NK-92 (cell line): ENCODE results near the gene EIF6.
"Not testable (repeated sequence)": the region's sequence is repeated elsewhere in the genome, so short reads cannot be mapped to it uniquely, and the experiment has no call there.

Experiments
- DNase-seq: peaks from one replicate; lab custom pipeline; 2025; ENCODE audit not compliant: unreplicated experiment; lab: John Stamatoyannopoulos, UW

EIF6 gene

GRCh38 chr20:35262731-35263531, 21.6 kb downstream of the EIF6 start:
- DNase-seq = not testable (repeated sequence)

GRCh38 chr20:35262321-35262720, 22.3 kb downstream of the EIF6 start:
- not testable (repeated sequence) for DNase-seq

DNA sequence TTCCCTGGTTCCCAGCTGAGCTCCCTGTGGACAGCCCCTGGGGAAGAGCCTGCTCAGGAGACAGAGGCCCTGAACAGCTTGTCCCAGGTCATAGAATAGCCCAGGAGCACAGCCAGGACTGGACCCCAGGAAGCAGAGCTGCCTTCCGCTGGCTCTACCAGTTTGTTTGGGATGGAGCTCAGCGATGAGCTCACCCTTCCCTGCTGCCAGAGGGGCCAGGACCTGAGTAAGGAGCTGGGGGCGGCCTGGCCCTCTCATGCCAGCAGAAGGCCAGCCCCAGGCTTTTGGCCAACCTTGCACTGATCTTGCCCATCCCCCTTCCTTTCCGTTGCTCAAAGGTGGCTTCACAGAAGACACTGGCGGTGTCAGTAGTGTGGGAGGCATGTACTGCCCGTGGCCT, 24.1 kb downstream of the EIF6 start:
- DNase-seq = no peak

DNA sequence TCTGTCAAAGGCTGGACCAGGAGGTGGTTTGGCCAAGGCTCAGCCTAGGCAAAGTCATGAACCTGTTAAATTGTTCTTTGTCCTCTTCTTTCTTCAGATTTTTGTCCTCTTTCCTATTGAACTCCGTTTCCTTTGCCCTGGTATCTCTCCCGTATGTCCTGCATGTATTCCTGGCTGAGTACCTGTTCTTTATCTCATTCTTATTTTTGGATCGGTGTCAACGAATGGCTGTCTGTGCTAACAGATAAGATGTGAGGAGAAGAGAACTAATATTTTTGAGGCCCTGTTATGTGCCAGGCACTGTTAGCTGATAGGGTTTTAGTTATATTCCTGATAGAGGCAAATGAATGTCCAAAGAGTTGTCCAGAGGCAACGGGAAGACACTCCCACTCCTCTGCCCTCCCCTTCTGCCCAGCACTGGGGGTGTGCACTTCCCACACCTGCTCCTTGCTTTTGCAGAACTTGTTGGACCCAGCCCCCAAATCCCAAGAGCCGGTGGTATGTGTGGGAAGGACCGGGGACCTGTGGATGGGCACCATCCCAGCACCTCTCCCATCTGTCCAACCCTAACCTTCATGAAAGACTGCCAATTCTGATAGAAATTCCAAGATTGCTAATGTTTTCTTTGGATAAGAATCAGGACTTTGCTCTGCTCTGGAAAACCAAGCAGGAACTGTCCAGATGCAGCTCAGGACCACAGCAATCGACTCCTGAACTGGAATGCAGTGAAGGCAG, 27.2 kb downstream of the EIF6 start:
- DNase-seq = no peak

GRCh38 chr20:35254448-35254999, 30.0 kb downstream of the EIF6 start:
- no peak for DNase-seq

DNA sequence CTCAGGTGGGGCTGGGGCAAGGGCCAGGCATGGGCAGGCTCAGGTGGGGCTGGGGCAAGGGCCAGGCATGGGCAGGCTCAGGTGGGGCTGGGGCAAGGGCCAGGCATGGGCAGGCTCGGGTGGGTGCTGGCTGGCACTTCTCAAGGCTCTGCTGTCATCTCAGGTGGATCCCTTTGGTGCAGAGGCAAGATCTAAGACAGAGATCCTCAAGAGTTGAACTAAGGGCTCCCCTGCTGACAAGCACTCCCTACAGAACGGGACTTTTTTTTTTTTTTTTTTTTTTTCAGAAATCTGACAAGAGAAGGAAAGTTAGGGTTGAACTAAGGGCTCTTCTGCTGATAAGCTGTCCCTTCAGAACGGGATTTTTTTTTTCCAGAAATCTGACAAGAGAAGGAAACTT, 31.6 kb downstream of the EIF6 start:
- DNase-seq = no peak

GRCh38 chr20:35252598-35252997, 32.0 kb downstream of the EIF6 start:
- DNase-seq = not testable (repeated sequence)

- no peak for DNase-seq
Measured at GRCh38 chr20:35252037-35252461, 32.5 kb downstream of the EIF6 start.

- no peak for DNase-seq
Measured at GRCh38 chr20:35251613-35251940, 33.0 kb downstream of the EIF6 start.

DNA sequence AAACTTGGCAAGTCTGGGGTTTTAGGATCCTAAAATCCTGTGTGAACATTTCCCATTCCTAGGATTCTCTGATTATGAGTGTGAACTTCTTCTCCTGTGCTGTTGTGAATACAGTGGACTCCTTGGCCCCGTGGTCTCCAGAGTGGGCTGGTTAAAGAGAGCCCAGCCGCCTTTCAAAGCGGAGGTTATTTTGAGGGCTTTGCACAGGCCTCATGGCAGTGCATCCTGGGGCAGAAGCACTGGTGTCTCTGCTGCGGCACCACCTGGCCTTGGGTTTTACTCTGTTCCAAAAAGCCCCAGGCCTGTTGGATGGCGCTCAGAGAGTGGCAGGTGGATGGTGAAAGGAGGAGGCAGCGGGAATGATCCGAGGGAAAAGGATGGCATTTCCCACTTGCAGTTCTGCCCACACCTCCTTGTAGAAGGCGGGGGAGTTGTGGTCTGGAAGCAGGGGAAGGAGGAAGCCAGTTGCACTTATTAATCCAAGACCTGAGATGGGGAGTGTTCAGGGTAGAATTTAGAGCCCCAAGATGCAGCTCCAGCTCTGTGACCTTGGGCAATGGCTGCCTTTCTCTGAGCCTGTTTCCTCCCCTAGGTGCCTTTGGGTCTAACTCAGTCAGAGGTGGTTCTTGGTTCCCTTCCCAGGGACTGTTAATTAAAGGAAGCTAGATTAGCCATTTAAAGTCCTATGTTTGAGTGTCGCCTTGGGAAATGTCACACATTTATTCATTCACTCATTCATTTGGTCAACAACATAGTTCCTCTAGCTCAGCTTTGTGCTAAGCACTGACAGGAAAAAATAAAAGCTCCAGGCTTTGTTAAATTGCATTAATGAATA, 35.7 kb downstream of the EIF6 start:
- no peak for DNase-seq

GRCh38 chr20:35246723-35247122, 37.8 kb downstream of the EIF6 start:
- no peak for DNase-seq

- DNase-seq = no peak
Measured at GRCh38 chr20:35243986-35244385, 40.6 kb downstream of the EIF6 start.

DNA sequence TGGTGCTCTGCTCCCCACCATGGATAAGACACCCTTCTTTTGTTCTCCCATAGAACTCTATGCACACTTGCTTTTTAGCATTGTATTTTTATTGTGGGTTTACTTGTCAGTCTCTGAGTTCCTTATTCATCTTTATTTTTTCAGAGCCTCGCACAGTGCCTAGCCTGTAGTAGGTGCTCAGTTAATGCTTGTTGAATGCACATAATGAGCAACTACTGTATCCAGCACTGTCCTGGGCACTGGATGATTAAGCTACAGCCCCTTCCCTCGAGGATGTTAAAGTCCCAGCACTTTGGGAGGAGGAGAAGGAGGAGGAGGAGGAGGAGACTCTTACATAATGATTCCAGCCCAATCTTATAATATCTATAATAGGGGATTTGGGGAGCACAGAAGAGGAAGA, 41.3 kb downstream of the EIF6 start:
- no peak for DNase-seq

DNA sequence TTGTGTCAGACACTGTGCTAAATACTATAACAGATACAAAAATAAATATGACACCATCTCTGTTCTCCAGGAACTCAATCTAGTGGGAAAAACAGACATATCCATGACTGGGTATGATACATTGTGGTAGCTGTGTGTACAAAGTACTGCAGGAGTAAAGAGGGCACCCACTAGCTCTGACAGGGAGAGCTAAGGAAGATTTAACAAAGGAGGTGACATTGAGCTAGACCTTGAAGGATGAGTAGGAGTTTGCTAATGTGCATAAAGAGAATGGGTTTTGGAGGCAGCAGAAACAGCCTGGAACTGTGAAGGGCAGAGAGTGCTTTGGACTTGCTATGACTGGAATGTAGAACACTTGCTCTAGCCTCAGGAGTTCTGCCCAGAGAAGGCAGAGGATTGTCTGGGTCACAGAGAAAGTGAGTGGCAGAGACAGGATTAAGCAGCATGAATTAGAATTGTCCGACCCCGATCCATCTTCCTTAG, 43.7 kb downstream of the EIF6 start:
- no peak for DNase-seq

DNA sequence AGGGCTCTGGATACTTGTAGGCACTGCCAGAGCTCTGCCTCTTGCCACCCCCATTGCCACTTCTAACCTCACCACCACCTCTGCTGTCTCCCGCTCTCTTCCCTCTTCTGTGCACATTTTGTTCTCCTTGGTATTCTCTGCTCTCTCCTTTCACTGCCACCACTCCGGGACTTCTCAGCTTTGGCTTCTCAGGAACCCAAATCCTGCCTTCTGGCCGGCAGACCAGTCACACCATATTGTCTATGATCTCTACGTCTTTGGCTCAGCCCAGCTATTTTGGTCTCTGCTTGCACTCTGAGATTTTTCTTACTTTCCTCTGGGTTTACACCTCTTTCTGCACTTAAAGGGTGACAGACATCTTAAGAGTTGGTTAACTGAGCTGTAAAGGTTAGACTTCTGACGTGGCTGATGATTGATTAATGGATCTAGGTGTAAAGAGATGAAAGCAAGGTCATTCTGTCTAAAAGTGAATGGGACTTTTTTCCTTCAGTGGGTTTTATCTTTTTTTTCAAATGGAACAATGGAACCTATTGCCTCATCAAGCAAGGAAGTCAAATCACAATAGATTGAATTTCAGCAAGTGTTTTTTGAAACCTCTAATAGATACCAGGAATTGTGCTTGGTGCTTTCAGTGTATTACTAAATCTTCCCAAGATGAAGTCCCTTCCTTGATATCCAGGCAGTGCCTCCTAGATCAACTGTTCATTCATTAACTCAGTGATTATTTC, 44.3 kb downstream of the EIF6 start:
- DNase-seq = no peak

GRCh38 chr20:35238735-35239134, 45.8 kb downstream of the EIF6 start:
- DNase-seq = no peak

- DNase-seq = no peak
Measured at GRCh38 chr20:35238170-35238569, 46.4 kb downstream of the EIF6 start.

GRCh38 chr20:35237486-35237885, 47.1 kb downstream of the EIF6 start:
- no peak for DNase-seq

GRCh38 chr20:35235881-35236280, 48.7 kb downstream of the EIF6 start:
- DNase-seq = no peak

- no peak for DNase-seq
Measured at GRCh38 chr20:35232575-35232974, 52.0 kb downstream of the EIF6 start.
